Mesenchymal stem cell (in vitro differentiated cells and primary cell): ENCODE data around the gene LIPE.

Experiments used
- DNase-seq: peaks from one replicate; pipeline ENCODE4 v3.0.0-alpha.2; 2013
- H2AFZ ChIP-seq: one replicate; pipeline ENCODE4 v1.6.1; 2013; ENCODE audit warnings: low read depth, mild to moderate bottlenecking, control low read depth, inconsistent platforms, low read length, moderate library complexity
- H2AK5ac ChIP-seq: 2 replicates; pipeline ENCODE4 v1.6.1; 2013; ENCODE audit warnings: low read length, moderate library complexity, mild to moderate bottlenecking, inconsistent platforms; ENCODE audit not compliant: severe bottlenecking
- H2BK120ac ChIP-seq: one replicate; pipeline ENCODE4 v1.6.1; 2013; ENCODE audit warnings: low read depth, mild to moderate bottlenecking, inconsistent platforms, low read length, moderate library complexity
- H2BK12ac ChIP-seq, 2 experiments: one replicate each; pipeline ENCODE4 v1.6.1; 2013; ENCODE audit warnings: inconsistent platforms in 2 of 2, low read length in 2 of 2, mild to moderate bottlenecking in 2 of 2, moderate library complexity in 2 of 2, control low read depth in 1 of 2
- H2BK15ac ChIP-seq: one replicate; pipeline ENCODE4 v1.6.1; 2013; ENCODE audit warnings: mild to moderate bottlenecking, low read depth, inconsistent platforms; ENCODE audit not compliant: poor library complexity, severe bottlenecking
- H2BK5ac ChIP-seq: 2 replicates; pipeline ENCODE4 v1.6.1; 2013; ENCODE audit warnings: low read depth, mild to moderate bottlenecking, low read length, control low read depth, inconsistent platforms; ENCODE audit not compliant: poor library complexity, severe bottlenecking
- H3K14ac ChIP-seq, 2 experiments: one replicate each; pipeline ENCODE4 v1.6.1; 2013; ENCODE audit warnings: inconsistent platforms in 2 of 2, low read length in 2 of 2, control low read depth in 1 of 2, mild to moderate bottlenecking in 1 of 2, moderate library complexity in 1 of 2
- H3K18ac ChIP-seq, 2 experiments: one replicate each; pipeline ENCODE4 v1.6.1; 2013; ENCODE audit warnings: inconsistent platforms in 2 of 2, low read length in 2 of 2, control low read depth in 1 of 2, low read depth in 1 of 2, mild to moderate bottlenecking in 1 of 2
- H3K23ac ChIP-seq, 2 experiments: one replicate each; pipeline ENCODE4 v1.6.1; 2013; ENCODE audit warnings: inconsistent platforms in 2 of 2, low read length in 2 of 2, mild to moderate bottlenecking in 2 of 2, moderate library complexity in 2 of 2, control low read depth in 1 of 2
- H3K27ac ChIP-seq: 2 replicates; pipeline ENCODE4 v1.5.1; 2013; ENCODE audit warnings: mild to moderate bottlenecking, moderate library complexity, low read length, control low read depth, inconsistent platforms; ENCODE audit not compliant: poor library complexity, severe bottlenecking
- H3K27me3 ChIP-seq, 2 experiments: 2 replicates each; pipeline versions ENCODE4 v1.6.1 to v1.7.0; 2013; ENCODE audit warnings: low read length in 2 of 2, mild to moderate bottlenecking in 2 of 2, moderate library complexity in 2 of 2, control low read depth in 1 of 2, inconsistent platforms in 1 of 2; ENCODE audit not compliant: control insufficient read depth in 1 of 2, insufficient read depth in 1 of 2
- H3K36me3 ChIP-seq, 2 experiments: 2 replicates each; pipeline versions ENCODE4 v1.6.1 to v1.7.0; 2013; ENCODE audit warnings: low read length in 2 of 2, control low read depth in 1 of 2, inconsistent platforms in 1 of 2, low read depth in 1 of 2, mild to moderate bottlenecking in 1 of 2; ENCODE audit not compliant: insufficient read depth in 2 of 2, control insufficient read depth in 1 of 2
- H3K4ac ChIP-seq, 2 experiments: one replicate each; pipeline ENCODE4 v1.6.1; 2013; ENCODE audit warnings: inconsistent platforms in 2 of 2, low read length in 2 of 2, mild to moderate bottlenecking in 2 of 2, moderate library complexity in 2 of 2, control low read depth in 1 of 2, low read depth in 1 of 2
- H3K4me1 ChIP-seq: 2 replicates; pipeline ENCODE4 v1.6.1; 2013; ENCODE audit warnings: low read depth, low read length, control low read depth; ENCODE audit not compliant: control insufficient read depth, insufficient read depth
- H3K4me2 ChIP-seq: 2 replicates; pipeline ENCODE4 v1.6.1; 2013; ENCODE audit warnings: low read length, mild to moderate bottlenecking, inconsistent platforms; ENCODE audit not compliant: poor library complexity, severe bottlenecking
- H3K4me3 ChIP-seq, 2 experiments: 2 replicates each; pipeline versions ENCODE4 v1.5.1 to v1.7.0; 2013; ENCODE audit warnings: low read length in 2 of 2, mild to moderate bottlenecking in 2 of 2, control low read depth in 1 of 2, low read depth in 1 of 2; ENCODE audit not compliant: insufficient read depth in 1 of 2
- H3K79me1 ChIP-seq: replicated peaks from 2 replicates; pipeline ENCODE4 v1.6.1; 2013; ENCODE audit warnings: mild to moderate bottlenecking, control low read depth, low read length, inconsistent platforms; ENCODE audit not compliant: poor library complexity, severe bottlenecking
- H3K9ac ChIP-seq: 2 replicates; pipeline ENCODE4 v1.7.0; 2013; ENCODE audit warnings: mild to moderate bottlenecking, low read length, moderate library complexity
- H3K9me3 ChIP-seq: 2 replicates; pipeline ENCODE4 v1.7.0; 2013; ENCODE audit warnings: mild to moderate bottlenecking, low read length; ENCODE audit not compliant: control insufficient read depth
- H4K8ac ChIP-seq: one replicate; pipeline ENCODE4 v1.6.1; 2013; ENCODE audit warnings: inconsistent platforms, mild to moderate bottlenecking, low read length, moderate library complexity
- H4K91ac ChIP-seq: one replicate; pipeline ENCODE4 v1.6.1; 2013; ENCODE audit warnings: mild to moderate bottlenecking, low read length, inconsistent platforms
- WGBS: methylation state at CpG from one replicate; pipeline ENCODE4 v1.1.7; 2013; ENCODE audit warnings: mixed read lengths; 5-methylcytosine and 5-hydroxymethylcytosine counted together

The LIPE gene

GRCh38 chr19:42369433-42370067, 57.6 kb downstream of the LIPE start:
- Histone ChIP-seq H2AK5ac (no peak overlapping the region), H3K4me2 (no peak overlapping the region), H2BK120ac (no peak overlapping the region), H4K8ac (no peak overlapping the region), H4K91ac (peak overlapping the region; percentile 85), H3K79me1 (no peaks in the 10 kb centered on the region), H2BK12ac (no peak overlapping the region), H3K4ac (no peak overlapping the region), H2BK5ac (no peak overlapping the region), H3K4me3 (no peak overlapping the region), H3K4me1 (peaks cover 6% of the 10 kb centered on the region), H2BK15ac (no peak overlapping the region), H2AFZ (no peak overlapping the region), H3K27me3 (no peaks in the 10 kb centered on the region), H3K36me3 (peaks cover 21 to 39% of the 10 kb centered on the region in 2 experiments), H3K9me3 (no peaks in the 10 kb centered on the region), H3K14ac (peak overlapping the region in 1 of 2 experiments; percentile 11), H3K18ac (no peak overlapping the region), H3K9ac (no peak overlapping the region), H3K27ac (no peak overlapping the region), H3K23ac (no peak overlapping the region)
- 89% methylated on average over 26 of the region's 27 CpGs for WGBS
- no peak for DNase-seq

- H3K27me3 ChIP-seq, result no peaks in the 10 kb centered on the region
- no peak for DNase-seq
- no peak overlapping the region for H3K4me3 ChIP-seq
- no peak overlapping the region for H2AK5ac ChIP-seq
- 93% methylated on average over 15 of the region's 15 CpGs for WGBS
- H4K91ac ChIP-seq, result no peak overlapping the region
- no peak overlapping the region for H3K18ac ChIP-seq
- no peaks in the 10 kb centered on the region for H3K79me1 ChIP-seq
- no peak overlapping the region for H3K23ac ChIP-seq
- H3K9me3 ChIP-seq, result peaks cover 2% of the 10 kb centered on the region
- H2BK5ac ChIP-seq, result no peak overlapping the region
- no peak overlapping the region for H2BK12ac ChIP-seq
- H4K8ac ChIP-seq, result no peak overlapping the region
- no peak overlapping the region for H2AFZ ChIP-seq
- no peak overlapping the region for H2BK15ac ChIP-seq
- no peak overlapping the region for H3K4me2 ChIP-seq
- H3K27ac ChIP-seq, result no peak overlapping the region
- peaks cover 26 to 44% of the 10 kb centered on the region in 2 experiments for H3K36me3 ChIP-seq
- no peak overlapping the region for H3K9ac ChIP-seq
- no peak overlapping the region for H2BK120ac ChIP-seq
- no peak overlapping the region for H3K14ac ChIP-seq
- no peak overlapping the region for H3K4ac ChIP-seq
- peaks cover 6% of the 10 kb centered on the region for H3K4me1 ChIP-seq
Observed at GRCh38 chr19:42368765-42369164, 58.4 kb downstream of the LIPE start.

- 92% methylated on average over 11 of the region's 11 CpGs for WGBS
Observed at GRCh38 chr19:42368360-42368759, 58.8 kb downstream of the LIPE start.

DNA sequence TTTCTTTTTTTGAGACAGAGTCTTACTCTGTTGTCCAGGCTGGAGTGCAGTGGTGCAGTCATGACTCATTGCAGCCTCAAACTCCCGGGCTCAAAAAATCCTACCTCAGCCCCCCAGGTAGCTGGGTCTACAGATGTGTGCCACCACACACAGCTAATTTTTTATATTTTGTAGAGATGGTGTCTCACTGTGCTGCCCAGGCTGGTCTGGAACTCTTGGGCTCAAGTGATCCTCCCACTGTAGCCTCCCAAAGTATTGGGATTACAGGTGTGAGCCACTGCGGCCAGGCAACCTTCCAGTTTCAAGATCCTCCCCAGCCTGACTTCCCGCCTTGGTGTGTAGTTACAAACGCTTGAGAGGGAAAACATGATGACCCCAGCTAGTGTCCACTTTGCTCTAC, 59.3 kb downstream of the LIPE start:
- H3K4me2 ChIP-seq, result no peak overlapping the region
- H2BK5ac ChIP-seq, result no peak overlapping the region
- H3K4me1 ChIP-seq, result peaks cover 7% of the 10 kb centered on the region
- H3K23ac ChIP-seq, result no peak overlapping the region
- H3K4ac ChIP-seq, result no peak overlapping the region
- no peak overlapping the region for H3K9ac ChIP-seq
- no peak for DNase-seq
- H3K4me3 ChIP-seq, result no peak overlapping the region
- H4K91ac ChIP-seq, result no peak overlapping the region
- peaks cover 7% of the 10 kb centered on the region for H3K9me3 ChIP-seq
- no peak overlapping the region for H4K8ac ChIP-seq
- no peaks in the 10 kb centered on the region for H3K79me1 ChIP-seq
- no peak overlapping the region for H3K27ac ChIP-seq
- H3K18ac ChIP-seq, result no peak overlapping the region
- 95% methylated on average over 4 of the region's 4 CpGs for WGBS
- H2BK12ac ChIP-seq, result no peak overlapping the region
- no peak overlapping the region for H2AFZ ChIP-seq
- no peak overlapping the region for H2AK5ac ChIP-seq
- no peak overlapping the region for H2BK15ac ChIP-seq
- no peaks in the 10 kb centered on the region for H3K27me3 ChIP-seq
- no peak overlapping the region for H2BK120ac ChIP-seq
- no peak overlapping the region for H3K14ac ChIP-seq
- H3K36me3 ChIP-seq, result peaks cover 34 to 50% of the 10 kb centered on the region in 2 experiments

More at GRCh38 chr19:42368360-42368759, 58.8 kb downstream of the LIPE start:
- Histone ChIP-seq H3K27me3 (no peaks in the 10 kb centered on the region), H2BK15ac (no peak overlapping the region), H3K79me1 (no peaks in the 10 kb centered on the region), H2BK120ac (no peak overlapping the region), H2AK5ac (no peak overlapping the region), H3K9me3 (peaks cover 6% of the 10 kb centered on the region), H4K8ac (no peak overlapping the region), H3K9ac (no peak overlapping the region), H3K4me1 (peaks cover 6% of the 10 kb centered on the region), H3K36me3 (peaks cover 30 to 46% of the 10 kb centered on the region in 2 experiments), H2BK5ac (no peak overlapping the region), H4K91ac (no peak overlapping the region), H3K4me2 (no peak overlapping the region), H2BK12ac (no peak overlapping the region), H3K4me3 (no peak overlapping the region), H2AFZ (no peak overlapping the region), H3K14ac (no peak overlapping the region), H3K18ac (no peak overlapping the region), H3K27ac (no peak overlapping the region), H3K4ac (no peak overlapping the region), H3K23ac (no peak overlapping the region)
- DNase-seq, result no peak
